HG03575 (cell line): ENCODE results near the gene SMC4.
"Not testable (repeated sequence)": the region's sequence is repeated elsewhere in the genome, so short reads cannot be mapped to it uniquely, and the experiment has no call there.

Experiments
- ATAC-seq: cut with Tn5 transposase; IDR thresholded peaks from one replicate; pipeline ENCODE4 v1.9.1; 2021; ENCODE audit not compliant: unreplicated experiment, insufficient number of reproducible peaks, low FRiP score; ENCODE audit errors: extremely low read depth

The SMC4 gene

GRCh38 chr3:160435095-160435494 is 35.6 kb downstream of the SMC4 start:
- no peak for ATAC-seq

- ATAC-seq: no peak
Observed at GRCh38 chr3:160435747-160436146, 36.3 kb downstream of the SMC4 start.

GRCh38 chr3:160437083-160437455 is 37.6 kb downstream of the SMC4 start:
- ATAC-seq: no peak

GRCh38 chr3:160440687-160441086 is 41.2 kb downstream of the SMC4 start:
- ATAC-seq: no peak

- no peak for ATAC-seq
Observed at GRCh38 chr3:160444411-160444810, 45.0 kb downstream of the SMC4 start.

- no peak for ATAC-seq
Observed at GRCh38 chr3:160445854-160446253, 46.4 kb downstream of the SMC4 start.

GRCh38 chr3:160446522-160447056 is 47.1 kb downstream of the SMC4 start:
- no peak for ATAC-seq

- ATAC-seq: no peak
Observed at GRCh38 chr3:160447544-160447943, 48.1 kb downstream of the SMC4 start.

- ATAC-seq: peak; percentile 12
Observed at GRCh38 chr3:160448845-160449635, 49.6 kb downstream of the SMC4 start.

GRCh38 chr3:160449636-160450598 is 50.5 kb downstream of the SMC4 start, which contains the start of gene TRIM59:
Gene TRIM59, minus strand, starts transcription at chr3:160449786. Its CDS starts 10,603 bp downstream, at chr3:160439183.
- peak; percentile 89 for ATAC-seq

- no peak for ATAC-seq
Observed at GRCh38 chr3:160450846-160451245, 51.4 kb downstream of the SMC4 start.

GRCh38 chr3:160451602-160452001 is 52.2 kb downstream of the SMC4 start:
- ATAC-seq: no peak

GRCh38 chr3:160452251-160452650 is 52.8 kb downstream of the SMC4 start:
- not testable (repeated sequence) for ATAC-seq

GRCh38 chr3:160454995-160455394 is 55.5 kb downstream of the SMC4 start:
- no peak for ATAC-seq

- no peak for ATAC-seq
Observed at GRCh38 chr3:160455846-160456245, 56.4 kb downstream of the SMC4 start.

- no peak for ATAC-seq
Observed at GRCh38 chr3:160458151-160458550, 58.7 kb downstream of the SMC4 start.

GRCh38 chr3:160459450-160459970 is 60.1 kb downstream of the SMC4 start:
- no peak for ATAC-seq

- ATAC-seq: no peak
Observed at GRCh38 chr3:160460033-160460432, 60.6 kb downstream of the SMC4 start.

GRCh38 chr3:160464321-160464720 is 64.9 kb downstream of the SMC4 start:
- no peak for ATAC-seq
